GM10266 (cell line): ENCODE results near the gene PHLDA1.

Experiments used
- DNase-seq: peaks from one replicate; pipeline ENCODE4 v3.0.0; 2012; ENCODE audit errors: extremely low spot score
- TF ChIP-seq, protein P1 (sequence below): IDR thresholded peaks from 2 replicates; pipeline ENCODE4 v1.5.1; 2012; ENCODE audit warnings: mild to moderate bottlenecking, low read depth; ENCODE audit not compliant: control insufficient read depth, insufficient read depth; ENCODE audit errors: missing control alignments

The PHLDA1 gene

DNA sequence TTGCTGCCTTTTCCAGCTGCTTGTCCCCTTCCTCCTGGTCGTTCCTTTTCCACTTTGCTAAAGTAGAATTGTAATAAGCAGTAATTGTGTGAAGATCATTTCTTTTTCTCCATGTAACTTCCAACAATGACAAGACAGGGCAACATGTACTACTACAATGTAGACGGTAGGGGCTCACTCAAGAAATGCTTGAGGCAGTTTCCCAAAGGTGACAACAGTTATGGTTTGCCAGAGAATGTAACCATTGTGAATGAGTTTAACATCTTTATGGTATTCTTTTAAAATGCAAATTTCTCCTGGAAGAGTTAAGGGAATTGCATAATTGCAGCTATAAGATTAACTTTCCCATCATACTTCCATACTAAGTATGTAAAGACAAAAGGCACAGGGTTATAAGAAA lies 23.8 kb upstream of the PHLDA1 start:
- TF ChIP-seq, protein P1, sequence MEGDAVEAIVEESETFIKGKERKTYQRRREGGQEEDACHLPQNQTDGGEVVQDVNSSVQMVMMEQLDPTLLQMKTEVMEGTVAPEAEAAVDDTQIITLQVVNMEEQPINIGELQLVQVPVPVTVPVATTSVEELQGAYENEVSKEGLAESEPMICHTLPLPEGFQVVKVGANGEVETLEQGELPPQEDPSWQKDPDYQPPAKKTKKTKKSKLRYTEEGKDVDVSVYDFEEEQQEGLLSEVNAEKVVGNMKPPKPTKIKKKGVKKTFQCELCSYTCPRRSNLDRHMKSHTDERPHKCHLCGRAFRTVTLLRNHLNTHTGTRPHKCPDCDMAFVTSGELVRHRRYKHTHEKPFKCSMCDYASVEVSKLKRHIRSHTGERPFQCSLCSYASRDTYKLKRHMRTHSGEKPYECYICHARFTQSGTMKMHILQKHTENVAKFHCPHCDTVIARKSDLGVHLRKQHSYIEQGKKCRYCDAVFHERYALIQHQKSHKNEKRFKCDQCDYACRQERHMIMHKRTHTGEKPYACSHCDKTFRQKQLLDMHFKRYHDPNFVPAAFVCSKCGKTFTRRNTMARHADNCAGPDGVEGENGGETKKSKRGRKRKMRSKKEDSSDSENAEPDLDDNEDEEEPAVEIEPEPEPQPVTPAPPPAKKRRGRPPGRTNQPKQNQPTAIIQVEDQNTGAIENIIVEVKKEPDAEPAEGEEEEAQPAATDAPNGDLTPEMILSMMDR: no peak
- no peak for DNase-seq

DNA sequence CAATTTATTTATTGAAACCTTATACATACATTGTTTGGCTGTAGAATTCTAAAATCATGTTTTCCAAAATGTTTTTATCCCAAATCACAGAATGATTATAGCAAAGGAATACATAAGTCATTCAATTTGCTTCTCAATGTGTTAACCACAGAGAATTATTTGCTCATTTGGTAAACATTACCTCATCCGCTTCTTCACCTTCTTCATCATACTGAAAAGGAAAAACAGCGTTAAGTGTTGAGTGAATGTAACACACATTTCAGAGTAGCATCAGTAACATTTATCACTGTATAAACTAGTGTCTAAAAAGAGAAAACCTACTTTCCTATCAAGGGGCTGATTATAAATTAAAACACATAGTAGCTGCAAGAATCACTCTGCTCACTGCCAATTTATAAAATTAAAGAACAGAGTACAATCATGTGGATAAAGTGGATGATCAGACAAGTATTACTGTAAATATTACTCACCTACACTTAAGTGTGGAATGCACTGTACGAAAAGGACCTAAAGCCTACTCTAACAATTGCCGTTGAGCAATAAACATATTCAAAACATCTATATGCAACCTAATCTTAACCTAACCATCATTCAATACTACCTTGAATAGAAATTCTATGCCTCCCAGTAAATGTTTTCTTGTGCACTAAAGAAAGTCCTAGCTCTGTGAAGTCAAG lies 18.1 kb upstream of the PHLDA1 start:
- TF ChIP-seq, protein P1: no peak

DNA sequence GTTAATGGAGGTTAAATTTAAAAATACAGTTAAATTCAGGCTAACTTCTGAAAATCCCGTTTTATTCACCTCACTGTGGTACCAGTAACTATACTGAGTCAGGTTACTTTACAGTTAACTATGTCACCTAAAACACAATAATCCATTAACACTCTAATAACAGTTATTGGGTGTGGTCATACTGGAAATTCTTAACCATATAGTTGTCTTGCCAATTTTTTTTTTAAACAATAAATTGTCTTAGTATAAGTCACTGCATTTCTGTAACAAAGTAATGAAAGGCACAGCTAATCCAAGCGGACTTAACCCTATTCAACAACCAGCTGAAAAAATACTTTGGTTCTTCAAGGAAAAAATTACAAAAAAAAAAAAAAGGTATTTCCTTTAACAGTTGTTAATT lies 16.2 kb upstream of the PHLDA1 start:
- TF ChIP-seq, protein P1: no peak
- DNase-seq: no peak

More for the DNA sequence above, 18.1 kb upstream of the PHLDA1 start:
- DNase-seq: no peak

DNA sequence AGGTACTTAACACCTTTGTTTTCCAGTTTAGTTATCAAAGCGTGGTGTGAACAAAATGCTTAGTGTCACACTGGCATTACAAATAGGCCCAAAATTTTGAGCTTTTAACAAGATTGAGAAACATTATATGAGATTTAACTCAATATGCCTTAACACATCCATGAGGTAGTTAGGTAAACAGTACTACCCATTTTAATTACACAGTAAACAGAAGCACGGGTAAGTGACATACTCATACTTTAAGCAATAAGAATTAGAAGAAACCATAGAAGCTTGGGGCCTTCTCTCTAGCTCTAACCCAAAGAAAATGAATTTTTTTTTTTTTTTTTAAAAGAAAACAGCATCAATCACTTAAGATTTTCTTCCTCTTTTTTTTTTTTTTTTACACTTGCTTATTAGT lies 15.5 kb upstream of the PHLDA1 start:
- no peak for DNase-seq
- TF ChIP-seq, protein P1: no peak

DNA sequence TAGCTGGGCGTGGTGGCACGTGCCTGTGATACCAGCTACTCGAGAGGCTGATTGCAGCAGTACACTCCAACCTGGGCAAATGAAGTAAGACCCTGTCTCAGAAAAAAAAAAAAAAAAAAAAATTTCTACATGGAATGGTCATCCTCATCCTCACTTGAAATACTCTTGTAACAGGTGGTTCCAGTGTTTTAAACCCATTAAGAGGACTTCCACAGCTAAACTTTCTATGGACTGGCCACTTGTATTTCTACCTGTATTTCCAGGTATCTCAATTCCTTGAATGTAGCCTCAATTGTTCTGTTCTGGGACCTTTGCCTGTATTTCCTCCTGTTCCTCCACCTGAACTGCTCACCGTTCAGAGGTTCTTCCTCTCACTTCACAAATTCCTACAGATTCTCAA lies 11.8 kb upstream of the PHLDA1 start:
- no peak for DNase-seq
- TF ChIP-seq, protein P1: no peak

DNA sequence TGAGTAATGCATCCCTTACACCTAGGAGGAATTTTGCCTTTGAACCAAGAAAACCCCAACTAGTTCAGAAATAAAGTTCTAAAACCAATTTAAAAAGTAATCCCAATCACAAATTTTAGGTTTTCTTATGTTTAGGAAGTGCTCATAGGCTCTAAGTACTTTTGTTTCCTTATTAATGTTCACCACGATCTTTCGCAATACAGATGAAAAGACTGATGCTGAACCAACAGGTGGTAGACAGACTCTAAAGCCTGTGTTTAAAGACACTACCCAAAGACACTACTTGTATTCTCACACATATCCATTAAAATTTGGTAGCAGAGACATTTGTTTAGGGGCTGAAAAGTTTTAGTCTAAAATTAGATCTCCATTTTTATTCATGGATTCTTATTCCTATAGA lies 10.6 kb upstream of the PHLDA1 start:
- TF ChIP-seq, protein P1: no peak

DNA sequence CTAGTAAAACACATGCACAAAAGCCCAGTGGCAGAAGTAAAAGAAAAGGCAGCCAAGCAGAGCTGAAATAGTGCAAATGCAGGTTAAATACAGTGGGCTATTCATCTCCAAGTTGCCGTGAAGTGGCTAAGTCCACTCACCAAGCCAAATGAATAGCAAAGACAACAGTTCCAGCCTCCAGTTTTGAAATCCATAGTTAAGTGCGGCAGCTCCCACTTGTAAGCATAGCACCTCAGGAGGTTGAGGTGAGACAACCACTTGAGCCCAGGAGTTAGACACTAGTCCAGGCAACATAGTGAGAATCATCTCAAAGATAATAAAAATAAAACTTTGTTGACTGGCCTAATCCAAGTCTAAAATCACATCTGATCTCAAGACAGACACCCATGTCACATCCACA lies 9.8 kb upstream of the PHLDA1 start:
- DNase-seq: no peak
- TF ChIP-seq, protein P1: no peak

More for the DNA sequence above, 10.6 kb upstream of the PHLDA1 start:
- DNase-seq: no peak
